ENCODE measurements around the gene SYCE3.
"Not testable (repeated sequence)": the region's sequence is repeated elsewhere in the genome, so short reads cannot be mapped to it uniquely, and the experiment has no call there.

The SYCE3 gene

DNA sequence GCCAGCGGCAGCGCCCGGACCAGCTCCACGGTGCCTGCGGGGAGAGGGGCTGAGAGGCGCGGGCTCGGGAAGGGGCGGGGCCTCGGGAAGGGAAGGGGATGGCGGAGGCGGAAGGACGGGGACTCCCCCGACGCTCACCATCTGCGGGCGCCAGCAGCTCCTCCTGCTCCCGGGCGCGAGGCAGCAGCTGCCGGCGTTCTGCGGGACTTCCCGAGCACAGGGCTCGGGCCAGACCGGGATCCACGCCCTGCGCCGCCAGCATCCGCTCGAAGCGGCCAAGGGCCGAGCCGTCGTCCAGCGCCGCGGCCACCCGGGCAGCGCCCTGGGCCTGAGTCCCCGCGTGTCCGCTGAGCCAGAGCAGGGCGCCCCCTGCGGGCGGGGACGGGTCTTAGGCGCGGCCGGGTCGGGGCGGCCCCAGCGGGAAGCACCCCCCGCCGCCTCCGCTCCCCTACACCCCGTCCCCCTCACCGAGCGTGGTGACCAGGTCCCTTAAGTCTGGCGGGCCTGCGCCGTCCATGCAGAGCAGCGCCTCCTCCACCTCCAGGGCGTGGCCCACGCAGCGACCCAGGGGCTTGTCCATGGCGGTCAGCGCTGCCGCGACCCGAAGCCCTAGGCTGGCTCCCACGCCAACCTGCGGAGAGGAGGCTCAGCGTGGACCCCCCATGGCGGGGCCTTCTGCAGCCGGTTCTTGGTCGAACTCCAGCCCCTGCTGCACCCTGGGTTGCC is 36.4 kb downstream of the SYCE3 start:
- peaks cover 15% of the 10 kb centered on the region for H3K9me3 ChIP-seq (ENCODE audit: low read length)
- H2AFZ ChIP-seq (ENCODE audit: low read depth, low read length) = peak overlapping the region; percentile 76
- H3K4me3 ChIP-seq (ENCODE audit: low read length) = peak overlapping the region; percentile 79
- peaks cover 18% of the 10 kb centered on the region for H3K4me1 ChIP-seq (ENCODE audit: insufficient read depth, low read length)
- peaks cover 26% of the 10 kb centered on the region for H3K36me3 ChIP-seq (ENCODE audit: insufficient read depth, low read length)
- H3K27me3 ChIP-seq (ENCODE audit: insufficient read depth, low read length) = peaks cover 4% of the 10 kb centered on the region

- Histone ChIP-seq H3K4me1 (ENCODE audit: insufficient read depth, low read length) (peaks cover 18% of the 10 kb centered on the region), H3K36me3 (ENCODE audit: insufficient read depth, low read length) (peaks cover 31% of the 10 kb centered on the region), H3K27me3 (ENCODE audit: insufficient read depth, low read length) (no peaks in the 10 kb centered on the region)
Measured at GRCh38 chr22:50525858-50526107, 36.9 kb downstream of the SYCE3 start.

GRCh38 chr22:50525104-50525857 is 37.4 kb downstream of the SYCE3 start, which contains the start of gene SCO2:
Gene SCO2, minus strand, starts transcription at chr22:50525598. Its CDS starts 1,187 bp downstream, at chr22:50524411.
- H3K4me3 ChIP-seq (ENCODE audit: low read length) = peak within 1 kb of the TSS; percentile 79
- H3K27me3 ChIP-seq (ENCODE audit: insufficient read depth, low read length) = no peaks in the 10 kb centered on the region
- peaks cover 32% of the 10 kb centered on the region for H3K36me3 ChIP-seq (ENCODE audit: insufficient read depth, low read length)
- peaks cover 18% of the 10 kb centered on the region for H3K4me1 ChIP-seq (ENCODE audit: insufficient read depth, low read length)
- peak within 1 kb of the TSS; percentile 76 for H2AFZ ChIP-seq (ENCODE audit: low read depth, low read length)
- H3K9me3 ChIP-seq (ENCODE audit: low read length) = peaks cover 10% of the 10 kb centered on the region

More at GRCh38 chr22:50525858-50526107, 36.9 kb downstream of the SYCE3 start:
- Histone ChIP-seq H3K9me3 (ENCODE audit: low read length) (peaks cover 12% of the 10 kb centered on the region), H3K4me3 (ENCODE audit: low read length) (peak overlapping the region; percentile 79), H2AFZ (ENCODE audit: low read depth, low read length) (peak overlapping the region; percentile 76)

DNA sequence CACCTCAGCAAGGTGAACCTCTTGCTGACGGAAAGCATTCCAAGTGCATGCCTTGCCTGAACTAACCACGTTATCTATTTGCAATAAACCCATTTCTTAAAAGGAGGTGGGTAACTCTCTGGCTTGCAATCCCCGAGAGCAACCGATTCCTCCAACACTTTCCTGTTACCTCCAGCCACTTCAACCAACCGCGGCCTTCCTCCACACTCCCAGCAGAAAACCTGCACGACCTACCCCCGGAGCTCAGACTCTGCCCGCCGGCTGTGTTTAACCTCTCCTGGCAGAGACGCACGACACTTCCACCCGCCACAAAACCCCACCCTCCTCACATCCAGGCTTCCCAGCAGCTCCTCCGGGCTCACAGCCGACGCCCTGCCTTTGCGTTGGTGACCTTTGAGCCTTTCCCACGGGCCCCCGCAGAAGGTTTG is 38.0 kb downstream of the SYCE3 start:
- Histone ChIP-seq H2AFZ (ENCODE audit: low read depth, low read length) (no peak overlapping the region), H3K4me3 (ENCODE audit: low read length) (peak overlapping the region; percentile 79), H3K4me1 (ENCODE audit: insufficient read depth, low read length) (peaks cover 18% of the 10 kb centered on the region), H3K9me3 (ENCODE audit: low read length) (peaks cover 8% of the 10 kb centered on the region), H3K36me3 (ENCODE audit: insufficient read depth, low read length) (peaks cover 32% of the 10 kb centered on the region), H3K27me3 (ENCODE audit: insufficient read depth, low read length) (no peaks in the 10 kb centered on the region)

DNA sequence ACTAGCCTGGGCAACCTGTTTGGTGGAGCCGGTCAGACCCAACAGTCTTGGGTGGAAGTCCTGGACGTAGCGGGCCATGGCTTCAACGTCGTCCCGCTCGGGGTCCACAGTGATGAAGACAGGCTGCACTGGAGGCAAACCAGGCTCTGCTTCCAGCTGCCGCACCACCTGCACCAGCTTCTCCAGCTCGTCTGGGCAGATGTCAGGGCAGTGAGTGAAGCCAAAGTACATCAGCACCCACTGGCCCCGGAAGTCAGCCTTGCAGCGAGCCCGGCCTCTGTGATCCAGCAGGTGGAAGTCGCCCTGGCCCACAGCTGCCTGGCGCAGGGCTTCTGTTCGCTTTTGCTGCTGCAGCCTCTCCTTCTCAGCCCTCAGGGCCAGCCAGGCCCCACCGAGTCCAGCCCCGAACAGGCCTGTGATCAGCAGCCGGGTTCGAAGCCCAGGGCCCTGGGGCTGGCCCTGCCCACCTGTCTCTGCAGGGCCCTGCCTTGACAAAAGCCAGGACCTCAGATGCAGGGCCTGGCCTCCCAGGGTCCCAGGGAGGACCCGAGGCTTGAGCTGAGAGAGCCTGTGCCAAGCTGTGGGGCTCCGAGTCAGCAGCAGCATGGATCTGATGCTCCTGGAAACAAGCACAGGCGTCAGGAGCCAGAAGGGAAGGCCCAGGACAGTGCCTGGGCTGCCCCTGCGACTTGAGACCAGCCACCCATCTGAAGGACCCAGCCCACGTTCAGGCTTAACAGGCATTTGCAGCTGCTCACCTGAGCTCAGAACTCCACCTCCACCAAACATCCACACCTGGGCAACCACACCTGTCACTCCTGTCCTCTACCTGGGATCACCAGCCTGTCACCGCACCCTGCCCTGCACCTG is 38.7 kb downstream of the SYCE3 start:
- H2AFZ ChIP-seq (ENCODE audit: low read depth, low read length) = no peak overlapping the region
- H3K4me1 ChIP-seq (ENCODE audit: insufficient read depth, low read length) = peaks cover 18% of the 10 kb centered on the region
- H3K36me3 ChIP-seq (ENCODE audit: insufficient read depth, low read length) = peaks cover 39% of the 10 kb centered on the region
- H3K4me3 ChIP-seq (ENCODE audit: low read length) = peak overlapping the region; percentile 79
- H3K9me3 ChIP-seq (ENCODE audit: low read length) = peaks cover 1% of the 10 kb centered on the region
- H3K27me3 ChIP-seq (ENCODE audit: insufficient read depth, low read length) = no peaks in the 10 kb centered on the region

DNA sequence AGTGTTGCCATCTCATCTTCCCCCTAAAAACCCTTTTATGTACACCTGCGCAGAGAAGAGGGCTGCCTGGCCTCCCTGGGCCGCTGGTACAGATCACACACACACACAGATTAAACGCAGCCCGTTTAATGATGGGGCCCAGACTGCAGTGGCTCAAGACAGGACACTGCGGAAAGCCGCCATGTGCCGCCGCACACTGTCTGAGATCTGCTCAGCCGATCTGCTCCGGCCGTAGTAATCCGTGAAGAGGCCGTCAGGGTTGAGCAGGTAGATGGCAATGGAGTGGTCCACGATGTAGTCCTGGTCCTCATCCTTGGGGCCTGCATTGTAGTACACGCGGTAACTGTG is 39.3 kb downstream of the SYCE3 start:
- no peaks in the 10 kb centered on the region for H3K9me3 ChIP-seq (ENCODE audit: low read length)
- no peak overlapping the region for H2AFZ ChIP-seq (ENCODE audit: low read depth, low read length)
- peaks cover 45% of the 10 kb centered on the region for H3K36me3 ChIP-seq (ENCODE audit: insufficient read depth, low read length)
- H3K4me3 ChIP-seq (ENCODE audit: low read length) = no peak overlapping the region
- peaks cover 18% of the 10 kb centered on the region for H3K4me1 ChIP-seq (ENCODE audit: insufficient read depth, low read length)
- H3K27me3 ChIP-seq (ENCODE audit: insufficient read depth, low read length) = no peaks in the 10 kb centered on the region

GRCh38 chr22:50522806-50523438 is 39.8 kb downstream of the SYCE3 start:
- Histone ChIP-seq H3K9me3 (ENCODE audit: low read length) (no peaks in the 10 kb centered on the region), H3K4me3 (ENCODE audit: low read length) (no peak overlapping the region), H3K27me3 (ENCODE audit: insufficient read depth, low read length) (no peaks in the 10 kb centered on the region), H2AFZ (ENCODE audit: low read depth, low read length) (no peak overlapping the region), H3K36me3 (ENCODE audit: insufficient read depth, low read length) (peaks cover 50% of the 10 kb centered on the region), H3K4me1 (ENCODE audit: insufficient read depth, low read length) (peaks cover 18% of the 10 kb centered on the region)

DNA sequence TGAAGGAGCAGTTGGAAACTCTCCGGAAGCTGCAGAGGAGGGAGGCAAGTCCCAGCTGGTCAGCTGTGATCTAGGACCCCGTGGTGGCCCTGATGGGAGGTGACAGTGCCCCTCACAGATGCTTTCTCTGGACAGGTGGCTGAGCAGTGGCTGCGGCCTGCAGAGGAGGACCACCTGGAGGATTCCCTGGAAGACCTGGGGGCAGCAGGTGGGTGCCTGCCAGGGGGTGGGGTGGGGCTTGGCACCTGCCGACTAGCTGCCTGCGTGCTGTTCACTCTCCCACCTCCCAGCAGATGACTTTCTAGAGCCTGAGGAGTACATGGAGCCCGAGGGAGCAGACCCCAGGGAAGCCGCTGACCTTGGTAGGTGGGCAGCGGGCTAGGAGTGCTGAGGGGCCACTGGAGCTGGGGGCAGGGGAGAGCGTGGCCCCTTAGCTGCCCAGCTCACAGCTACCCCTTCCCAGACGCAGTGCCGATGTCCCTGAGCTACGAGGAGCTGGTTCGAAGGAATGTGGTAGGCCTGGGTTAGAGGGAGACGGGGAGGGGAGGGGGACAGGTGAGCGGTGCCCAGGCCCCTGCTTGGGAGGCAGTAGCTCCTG is 40.4 kb downstream of the SYCE3 start:
- Histone ChIP-seq H3K4me3 (ENCODE audit: low read length) (no peak overlapping the region), H3K36me3 (ENCODE audit: insufficient read depth, low read length) (peaks cover 56% of the 10 kb centered on the region), H3K27me3 (ENCODE audit: insufficient read depth, low read length) (no peaks in the 10 kb centered on the region), H2AFZ (ENCODE audit: low read depth, low read length) (no peak overlapping the region), H3K4me1 (ENCODE audit: insufficient read depth, low read length) (peaks cover 18% of the 10 kb centered on the region), H3K9me3 (ENCODE audit: low read length) (no peaks in the 10 kb centered on the region)

DNA sequence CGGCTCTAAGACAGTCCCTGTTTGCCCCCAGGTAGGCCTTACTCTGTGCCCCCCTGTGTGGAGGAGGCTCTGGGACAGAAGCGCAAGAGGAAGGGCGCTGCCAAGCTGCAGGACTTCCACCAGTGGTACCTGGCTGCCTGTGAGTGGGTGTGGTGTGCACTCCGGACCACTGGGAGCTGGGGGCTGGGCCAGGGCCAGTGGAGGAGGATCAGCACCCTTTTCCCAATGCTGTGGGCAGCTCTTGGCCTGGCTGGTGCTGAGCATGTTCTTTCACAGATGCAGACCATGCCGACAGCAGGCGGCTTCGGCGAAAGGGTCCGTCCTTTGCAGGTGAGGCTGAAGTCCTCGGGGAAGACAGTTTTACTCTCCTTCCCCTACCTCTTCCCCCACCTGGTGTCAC is 41.0 kb downstream of the SYCE3 start:
- H3K4me3 ChIP-seq (ENCODE audit: low read length) = no peak overlapping the region
- H3K9me3 ChIP-seq (ENCODE audit: low read length) = no peaks in the 10 kb centered on the region

DNA sequence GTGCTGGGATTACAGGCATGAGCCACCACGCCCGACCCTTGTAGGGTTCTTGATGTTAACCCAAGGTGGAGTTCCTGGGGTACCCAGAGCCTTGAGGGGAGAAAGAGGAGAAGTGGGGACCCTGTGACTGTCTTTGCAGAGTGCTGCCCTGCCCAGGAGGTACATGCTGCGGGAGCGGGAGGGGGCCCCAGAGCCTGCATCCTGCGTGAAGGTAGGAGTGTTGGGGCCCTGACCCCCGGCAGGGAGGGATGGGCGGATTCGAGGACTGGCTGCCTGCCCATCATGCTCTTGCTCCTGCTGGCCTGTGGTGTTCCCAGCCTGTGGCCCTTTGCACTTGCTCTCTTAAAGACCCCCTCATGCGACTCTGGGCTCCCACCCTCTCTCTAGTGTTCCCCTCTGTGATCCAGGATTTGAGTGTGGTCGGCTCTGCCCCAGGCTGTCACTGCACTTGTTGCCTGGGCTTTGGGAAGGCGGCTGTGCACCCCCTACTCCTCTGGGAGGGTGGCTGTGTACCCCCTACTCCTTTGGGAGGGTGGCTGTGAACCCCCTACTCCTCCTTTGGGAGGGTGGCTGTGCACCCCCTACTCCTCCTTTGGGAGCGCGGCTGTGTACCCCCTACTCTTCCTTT is 41.8 kb downstream of the SYCE3 start:
- peaks cover 68% of the 10 kb centered on the region for H3K36me3 ChIP-seq (ENCODE audit: insufficient read depth, low read length)
- H2AFZ ChIP-seq (ENCODE audit: low read depth, low read length) = no peak overlapping the region
- no peak overlapping the region for H3K4me3 ChIP-seq (ENCODE audit: low read length)
- H3K27me3 ChIP-seq (ENCODE audit: insufficient read depth, low read length) = no peaks in the 10 kb centered on the region
- H3K4me1 ChIP-seq (ENCODE audit: insufficient read depth, low read length) = peaks cover 12% of the 10 kb centered on the region
- no peaks in the 10 kb centered on the region for H3K9me3 ChIP-seq (ENCODE audit: low read length)

More for the DNA sequence above, 41.0 kb downstream of the SYCE3 start:
- Histone ChIP-seq H3K36me3 (ENCODE audit: insufficient read depth, low read length) (peaks cover 61% of the 10 kb centered on the region), H3K27me3 (ENCODE audit: insufficient read depth, low read length) (no peaks in the 10 kb centered on the region), H3K4me1 (ENCODE audit: insufficient read depth, low read length) (peaks cover 15% of the 10 kb centered on the region), H2AFZ (ENCODE audit: low read depth, low read length) (no peak overlapping the region)

DNA sequence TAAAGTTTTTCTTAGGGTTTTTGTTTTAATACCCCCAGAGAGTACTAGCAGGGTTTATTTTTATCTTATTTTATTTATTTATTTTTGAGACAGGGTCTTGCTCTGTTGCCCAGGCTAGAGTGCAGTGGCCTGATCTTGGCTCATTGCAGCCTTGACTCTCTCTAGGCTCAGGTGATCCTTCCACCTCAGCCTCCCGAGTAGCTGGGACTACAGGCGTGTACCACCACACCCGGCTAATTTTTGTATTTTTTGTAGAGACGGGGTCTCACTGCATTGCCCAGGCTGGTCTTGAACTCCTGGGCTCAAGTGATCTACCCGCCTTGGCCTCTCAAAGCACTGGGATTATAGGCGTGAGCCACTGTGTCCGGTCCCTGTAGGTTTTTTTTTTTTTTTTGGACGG is 42.5 kb downstream of the SYCE3 start:
- not testable (repeated sequence) for H3K9me3 ChIP-seq (ENCODE audit: low read length); H2AFZ ChIP-seq (ENCODE audit: low read depth, low read length); H3K4me3 ChIP-seq (ENCODE audit: low read length); H3K27me3 ChIP-seq (ENCODE audit: insufficient read depth, low read length)
- H3K4me1 ChIP-seq (ENCODE audit: insufficient read depth, low read length) = peaks cover 11% of the 10 kb centered on the region
- H3K36me3 ChIP-seq (ENCODE audit: insufficient read depth, low read length) = peaks cover 68% of the 10 kb centered on the region

GRCh38 chr22:50519151-50519550 is 43.6 kb downstream of the SYCE3 start:
- Histone ChIP-seq H2AFZ (ENCODE audit: low read depth, low read length) (no peak overlapping the region), H3K36me3 (ENCODE audit: insufficient read depth, low read length) (peaks cover 75% of the 10 kb centered on the region), H3K4me3 (ENCODE audit: low read length) (no peak overlapping the region), H3K4me1 (ENCODE audit: insufficient read depth, low read length) (peaks cover under 1% of the 10 kb centered on the region), H3K27me3 (ENCODE audit: insufficient read depth, low read length) (no peaks in the 10 kb centered on the region), H3K9me3 (ENCODE audit: low read length) (no peaks in the 10 kb centered on the region)
